Stomach (tissue), 4 donors: ENCODE measurements around the gene C1orf21.

ENCODE experiments used
- EP300 ChIP-seq: sonication (generic); formaldehyde crosslinking; IDR thresholded peaks from one replicate; pipeline ENCODE4 v1.6.1; 2017; ENCODE audit warnings: antibody characterized with exemption
- POLR2A ChIP-seq, 4 donors: fragments of 450-650 bp; IDR thresholded peaks; one replicate each; pipeline ENCODE4 v1.6.1; 2016; ENCODE audit warnings: antibody characterized with exemption in 4 of 4, control low read depth in 2 of 4, mild to moderate bottlenecking in 1 of 4, moderate library complexity in 1 of 4
- POLR2AphosphoS5 ChIP-seq, 3 donors: sonication (generic); formaldehyde crosslinking; IDR thresholded peaks; one replicate each; pipeline ENCODE4 v1.6.1; 2016; ENCODE audit warnings: antibody characterized with exemption in 3 of 3
- TF ChIP-seq, protein P1 (sequence below), 7 experiments: fragments of 450-650 bp in 4 of 7; fragments of 200-600 bp in 3 of 7; sonication (generic) in 3 of 7; IDR thresholded peaks; one replicate each; pipeline ENCODE4 v1.5.1; 2016 to 2019; ENCODE audit warnings: antibody characterized with exemption in 7 of 7, control low read depth in 2 of 7, mild to moderate bottlenecking in 1 of 7

DNA sequence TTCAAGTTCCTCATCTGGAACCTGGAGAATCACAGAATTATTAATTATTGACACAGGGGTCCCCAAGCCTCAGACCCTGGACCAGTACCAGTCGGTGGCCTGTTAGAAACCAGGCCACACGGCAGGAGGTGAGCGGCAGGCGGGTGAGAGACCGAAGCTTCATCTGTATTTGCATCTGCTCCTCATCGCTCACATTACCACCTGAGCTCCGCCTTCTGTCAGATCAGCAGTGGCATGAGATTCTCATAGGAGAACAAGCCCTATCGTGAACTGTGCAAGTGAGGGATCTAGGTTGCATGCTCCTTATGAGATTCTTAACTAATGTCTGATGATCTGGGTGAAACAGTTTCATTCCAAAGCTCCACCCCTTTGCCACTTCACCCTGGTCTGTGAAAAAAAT lies 125.9 kb downstream of the C1orf21 start:
- no peak for TF ChIP-seq POLR2A (IDR thresholded peaks at IDR 0.05)
- TF ChIP-seq, protein P1, sequence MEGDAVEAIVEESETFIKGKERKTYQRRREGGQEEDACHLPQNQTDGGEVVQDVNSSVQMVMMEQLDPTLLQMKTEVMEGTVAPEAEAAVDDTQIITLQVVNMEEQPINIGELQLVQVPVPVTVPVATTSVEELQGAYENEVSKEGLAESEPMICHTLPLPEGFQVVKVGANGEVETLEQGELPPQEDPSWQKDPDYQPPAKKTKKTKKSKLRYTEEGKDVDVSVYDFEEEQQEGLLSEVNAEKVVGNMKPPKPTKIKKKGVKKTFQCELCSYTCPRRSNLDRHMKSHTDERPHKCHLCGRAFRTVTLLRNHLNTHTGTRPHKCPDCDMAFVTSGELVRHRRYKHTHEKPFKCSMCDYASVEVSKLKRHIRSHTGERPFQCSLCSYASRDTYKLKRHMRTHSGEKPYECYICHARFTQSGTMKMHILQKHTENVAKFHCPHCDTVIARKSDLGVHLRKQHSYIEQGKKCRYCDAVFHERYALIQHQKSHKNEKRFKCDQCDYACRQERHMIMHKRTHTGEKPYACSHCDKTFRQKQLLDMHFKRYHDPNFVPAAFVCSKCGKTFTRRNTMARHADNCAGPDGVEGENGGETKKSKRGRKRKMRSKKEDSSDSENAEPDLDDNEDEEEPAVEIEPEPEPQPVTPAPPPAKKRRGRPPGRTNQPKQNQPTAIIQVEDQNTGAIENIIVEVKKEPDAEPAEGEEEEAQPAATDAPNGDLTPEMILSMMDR (IDR thresholded peaks at IDR 0.05), result no peak
- TF ChIP-seq EP300, result no peak
- TF ChIP-seq POLR2AphosphoS5 (IDR thresholded peaks at IDR 0.05), result no peak
